Measurements from ENCODE around the gene GNAS-AS1.

Gene GNAS-AS1

DNA sequence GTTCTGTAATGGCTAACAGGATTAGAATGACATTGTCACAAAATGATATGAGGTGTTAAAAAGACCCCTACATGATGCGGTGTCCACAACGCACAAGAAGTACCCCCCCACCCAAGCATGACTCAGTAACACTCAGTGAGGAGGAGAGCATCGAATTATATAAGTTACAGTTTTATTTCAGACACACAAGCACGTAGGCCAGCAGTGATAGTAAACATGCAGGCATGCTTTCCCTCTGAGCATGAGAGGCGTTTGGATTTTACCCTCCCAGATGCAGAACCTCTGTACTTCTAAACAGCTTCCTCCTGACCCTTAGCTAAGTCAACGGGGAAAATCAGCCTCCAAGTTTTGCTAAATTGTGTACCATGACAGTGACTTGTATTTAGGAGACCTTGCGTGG lies 25.7 kb upstream of the GNAS-AS1 start:
- H3K27me3 ChIP-seq (ENCODE audit: insufficient read depth, insufficient read length) = peaks cover 11% of the 10 kb centered on the region
- peaks cover 12% of the 10 kb centered on the region for H3K4me1 ChIP-seq (ENCODE audit: insufficient read depth, insufficient read length)
- H3K9me3 ChIP-seq (ENCODE audit: insufficient read depth, low read length) = peaks cover 4% of the 10 kb centered on the region; the same call in 1 of the 2 replicates
- H3K9ac ChIP-seq (ENCODE audit: insufficient read length, low read depth) = no peak overlapping the region
- no peaks in the 10 kb centered on the region for H3K36me3 ChIP-seq (ENCODE audit: insufficient read depth, insufficient read length, low read length)
- no peak for DNase-seq (ENCODE audit: low read depth, low spot score)
- no peak for TF ChIP-seq SUZ12 (IDR thresholded peaks at IDR 0.05; ENCODE audit: extremely low read depth, insufficient read depth, insufficient read length)
- no peak for TF ChIP-seq ZNF274 (IDR thresholded peaks at IDR 0.05; ENCODE audit: low read depth, low read length)
- no peak for TF ChIP-seq YY1 (IDR thresholded peaks at IDR 0.05; ENCODE audit: insufficient read depth, insufficient read length)
- no peak overlapping the region for H3K4me3 ChIP-seq (ENCODE audit: insufficient read length, low read depth)

- DNase-seq (ENCODE audit: low read depth, low spot score) = no peak
- no peak for TF ChIP-seq ZNF274 (IDR thresholded peaks at IDR 0.05; ENCODE audit: low read depth, low read length)
- no peak for TF ChIP-seq SUZ12 (IDR thresholded peaks at IDR 0.05; ENCODE audit: extremely low read depth, insufficient read depth, insufficient read length)
- TF ChIP-seq YY1 (IDR thresholded peaks at IDR 0.05; ENCODE audit: insufficient read depth, insufficient read length) = no peak
- Histone ChIP-seq H3K27me3 (ENCODE audit: insufficient read depth, insufficient read length) (peaks cover 11% of the 10 kb centered on the region), H3K9ac (ENCODE audit: insufficient read length, low read depth) (no peak overlapping the region), H3K36me3 (ENCODE audit: insufficient read depth, insufficient read length, low read length) (no peaks in the 10 kb centered on the region), H3K4me1 (ENCODE audit: insufficient read depth, insufficient read length) (peaks cover 12% of the 10 kb centered on the region), H3K9me3 (ENCODE audit: insufficient read depth, low read length) (peaks cover 4% of the 10 kb centered on the region; the same call in 1 of the 2 replicates), H3K4me3 (ENCODE audit: insufficient read length, low read depth) (no peak overlapping the region)
Observed at GRCh38 chr20:58875541-58876134, 24.9 kb upstream of the GNAS-AS1 start.

GRCh38 chr20:58875111-58875510 lies 24.4 kb upstream of the GNAS-AS1 start:
- no peak for DNase-seq (ENCODE audit: low read depth, low spot score)
- Histone ChIP-seq H3K36me3 (ENCODE audit: insufficient read depth, insufficient read length, low read length) (no peaks in the 10 kb centered on the region), H3K9me3 (ENCODE audit: insufficient read depth, low read length) (peaks cover 4% of the 10 kb centered on the region; the same call in 1 of the 2 replicates), H3K9ac (ENCODE audit: insufficient read length, low read depth) (no peak overlapping the region), H3K4me3 (ENCODE audit: insufficient read length, low read depth) (no peak overlapping the region), H3K27me3 (ENCODE audit: insufficient read depth, insufficient read length) (peaks cover 11% of the 10 kb centered on the region), H3K4me1 (ENCODE audit: insufficient read depth, insufficient read length) (peaks cover 12% of the 10 kb centered on the region)
- TF ChIP-seq ZNF274 (IDR thresholded peaks at IDR 0.05; ENCODE audit: low read depth, low read length) (no peak), YY1 (IDR thresholded peaks at IDR 0.05; ENCODE audit: insufficient read depth, insufficient read length) (no peak), SUZ12 (IDR thresholded peaks at IDR 0.05; ENCODE audit: extremely low read depth, insufficient read depth, insufficient read length) (no peak)

- Histone ChIP-seq H3K36me3 (ENCODE audit: insufficient read depth, insufficient read length, low read length) (no peaks in the 10 kb centered on the region), H3K9ac (ENCODE audit: insufficient read length, low read depth) (no peak overlapping the region), H3K4me1 (ENCODE audit: insufficient read depth, insufficient read length) (peaks cover 14% of the 10 kb centered on the region), H3K9me3 (ENCODE audit: insufficient read depth, low read length) (peaks cover 4% of the 10 kb centered on the region; the same call in 1 of the 2 replicates), H3K27me3 (ENCODE audit: insufficient read depth, insufficient read length) (peaks cover 11% of the 10 kb centered on the region), H3K4me3 (ENCODE audit: insufficient read length, low read depth) (no peak overlapping the region)
- DNase-seq (ENCODE audit: low read depth, low spot score) = no peak
- TF ChIP-seq ZNF274 (IDR thresholded peaks at IDR 0.05; ENCODE audit: low read depth, low read length) = no peak
Observed at GRCh38 chr20:58874469-58874868, 23.8 kb upstream of the GNAS-AS1 start.

GRCh38 chr20:58871533-58872102 lies 20.9 kb upstream of the GNAS-AS1 start:
- Histone ChIP-seq H3K9ac (ENCODE audit: insufficient read length, low read depth) (no peak overlapping the region), H3K36me3 (ENCODE audit: insufficient read depth, insufficient read length, low read length) (no peaks in the 10 kb centered on the region), H3K4me1 (ENCODE audit: insufficient read depth, insufficient read length) (peaks cover 3% of the 10 kb centered on the region), H3K9me3 (ENCODE audit: insufficient read depth, low read length) (peaks cover 4% of the 10 kb centered on the region; the same call in 1 of the 2 replicates), H3K27me3 (ENCODE audit: insufficient read depth, insufficient read length) (peaks cover 11% of the 10 kb centered on the region), H3K4me3 (ENCODE audit: insufficient read length, low read depth) (no peak overlapping the region)
- DNase-seq (ENCODE audit: low read depth, low spot score) = no peak
- TF ChIP-seq SUZ12 (IDR thresholded peaks at IDR 0.05; ENCODE audit: extremely low read depth, insufficient read depth, insufficient read length) (no peak), YY1 (IDR thresholded peaks at IDR 0.05; ENCODE audit: insufficient read depth, insufficient read length) (no peak), ZNF274 (IDR thresholded peaks at IDR 0.05; ENCODE audit: low read depth, low read length) (no peak)

- no peaks in the 10 kb centered on the region for H3K36me3 ChIP-seq (ENCODE audit: insufficient read depth, insufficient read length, low read length)
- TF ChIP-seq YY1 (IDR thresholded peaks at IDR 0.05; ENCODE audit: insufficient read depth, insufficient read length) (no peak), SUZ12 (IDR thresholded peaks at IDR 0.05; ENCODE audit: extremely low read depth, insufficient read depth, insufficient read length) (no peak), ZNF274 (IDR thresholded peaks at IDR 0.05; ENCODE audit: low read depth, low read length) (no peak)
- H3K9ac ChIP-seq (ENCODE audit: insufficient read length, low read depth) = no peak overlapping the region
- peaks cover 4% of the 10 kb centered on the region; the same call in 1 of the 2 replicates for H3K9me3 ChIP-seq (ENCODE audit: insufficient read depth, low read length)
- no peak overlapping the region for H3K4me3 ChIP-seq (ENCODE audit: insufficient read length, low read depth)
- DNase-seq (ENCODE audit: low read depth, low spot score) = no peak
- peaks cover 15% of the 10 kb centered on the region for H3K27me3 ChIP-seq (ENCODE audit: insufficient read depth, insufficient read length)
- H3K4me1 ChIP-seq (ENCODE audit: insufficient read depth, insufficient read length) = peaks cover 3% of the 10 kb centered on the region
Observed at GRCh38 chr20:58870293-58871014, 19.8 kb upstream of the GNAS-AS1 start.

DNA sequence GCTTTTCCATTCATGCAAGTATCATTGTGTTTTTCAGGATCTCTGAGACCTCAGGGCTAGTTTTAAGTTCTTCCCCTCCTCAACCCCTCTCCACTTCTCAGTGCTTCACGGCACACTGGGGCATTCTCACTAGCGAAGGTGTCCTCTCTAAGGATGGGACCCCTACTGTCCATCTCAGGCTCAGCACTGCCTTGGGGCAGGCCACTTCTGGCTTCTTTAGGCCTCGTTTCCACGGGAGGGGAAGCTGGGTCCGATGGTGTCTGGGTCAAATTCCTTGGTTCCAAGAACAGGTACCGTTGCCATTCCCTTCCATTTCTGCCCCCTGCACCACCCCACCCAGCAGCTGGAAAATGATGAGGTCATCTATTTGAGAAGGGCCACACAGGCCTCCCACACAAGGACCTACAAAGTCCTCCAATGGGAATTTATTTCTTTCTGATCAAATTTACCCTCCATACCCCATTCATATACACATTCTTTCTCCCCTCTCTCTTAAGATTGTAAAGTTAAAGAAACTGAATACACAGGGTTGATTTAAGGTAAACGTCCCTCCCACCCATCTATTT lies 19.0 kb upstream of the GNAS-AS1 start:
- Histone ChIP-seq H3K4me3 (ENCODE audit: insufficient read length, low read depth) (no peak overlapping the region), H3K9ac (ENCODE audit: insufficient read length, low read depth) (no peak overlapping the region), H3K4me1 (ENCODE audit: insufficient read depth, insufficient read length) (peaks cover 3% of the 10 kb centered on the region), H3K27me3 (ENCODE audit: insufficient read depth, insufficient read length) (peaks cover 15% of the 10 kb centered on the region), H3K9me3 (ENCODE audit: insufficient read depth, low read length) (peaks cover 4% of the 10 kb centered on the region; the same call in 1 of the 2 replicates), H3K36me3 (ENCODE audit: insufficient read depth, insufficient read length, low read length) (no peaks in the 10 kb centered on the region)
- TF ChIP-seq SUZ12 (IDR thresholded peaks at IDR 0.05; ENCODE audit: extremely low read depth, insufficient read depth, insufficient read length) (no peak), ZNF274 (IDR thresholded peaks at IDR 0.05; ENCODE audit: low read depth, low read length) (no peak), YY1 (IDR thresholded peaks at IDR 0.05; ENCODE audit: insufficient read depth, insufficient read length) (no peak)
- no peak for DNase-seq (ENCODE audit: low read depth, low spot score)

Data from NT2/D1 (cell line).